GM18868 (cell line): ENCODE results near the gene SAC3D1.
"Not testable (repeated sequence)": the region's sequence is repeated elsewhere in the genome, so short reads cannot be mapped to it uniquely, and the experiment has no call there.

ENCODE experiments used
- ATAC-seq: cut with Tn5 transposase; IDR thresholded peaks from one replicate; pipeline ENCODE4 v1.9.1; 2021; ENCODE audit warnings: mild to moderate bottlenecking, moderate library complexity; ENCODE audit not compliant: unreplicated experiment

Gene SAC3D1

DNA sequence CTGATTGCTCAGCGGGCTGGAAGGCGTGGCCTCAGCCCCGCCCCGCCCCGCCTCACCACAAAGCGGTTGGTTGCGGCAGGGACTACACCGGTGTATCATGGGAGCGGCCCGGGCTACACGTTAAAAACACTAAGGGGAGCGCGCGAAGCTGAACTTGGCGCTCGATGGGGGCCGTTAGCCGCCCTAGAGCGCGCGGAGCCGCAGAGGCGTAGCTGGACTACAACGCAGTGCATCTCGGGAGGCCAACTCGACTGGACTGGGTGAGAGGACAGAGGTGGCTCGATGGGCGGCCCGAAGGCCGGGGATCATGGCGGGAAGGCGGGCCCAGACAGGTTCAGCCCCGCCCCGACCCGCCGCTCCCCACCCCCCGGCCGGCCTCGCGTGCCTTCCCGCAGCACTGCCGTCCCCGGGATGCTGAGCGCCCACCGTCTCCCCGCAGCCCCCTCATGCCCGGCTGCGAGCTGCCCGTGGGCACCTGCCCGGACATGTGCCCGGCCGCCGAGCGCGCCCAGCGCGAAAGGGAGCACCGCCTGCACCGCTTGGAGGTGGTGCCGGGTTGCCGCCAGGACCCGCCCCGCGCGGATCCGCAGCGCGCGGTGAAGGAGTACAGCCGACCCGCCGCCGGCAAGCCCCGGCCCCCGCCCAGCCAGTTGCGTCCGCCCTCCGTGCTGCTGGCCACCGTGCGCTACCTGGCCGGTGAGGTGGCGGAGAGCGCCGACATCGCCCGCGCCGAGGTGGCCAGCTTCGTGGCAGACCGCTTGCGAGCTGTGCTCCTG, at the start of gene SAC3D1:
TSS of gene SAC3D1 (plus strand) at position 364 of the 776 bp plus-strand sequence. CDS start at position 447, 83 bp downstream.
- peak; percentile 82 for ATAC-seq

DNA sequence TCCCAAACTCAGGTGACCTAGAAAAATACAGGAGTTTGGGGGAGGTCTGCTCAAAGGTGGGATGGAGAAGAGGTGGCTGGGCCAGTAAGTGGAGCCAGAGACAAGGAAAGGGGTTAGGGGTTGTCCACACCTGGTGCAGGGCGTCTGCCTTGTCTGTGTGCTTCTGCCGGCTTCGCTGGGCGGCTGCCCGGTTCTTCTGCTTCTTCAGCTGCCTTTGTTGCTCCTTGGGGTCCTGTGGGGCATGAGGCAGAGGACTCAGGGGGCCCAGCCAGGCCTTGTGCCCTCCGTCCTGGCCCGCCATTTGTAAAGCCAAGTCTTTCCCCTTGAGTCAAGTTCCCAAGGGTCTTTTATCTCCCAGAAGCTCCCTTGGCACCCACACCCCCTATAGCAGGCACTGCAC, 46.7 kb upstream of the SAC3D1 start:
- ATAC-seq, result no peak

DNA sequence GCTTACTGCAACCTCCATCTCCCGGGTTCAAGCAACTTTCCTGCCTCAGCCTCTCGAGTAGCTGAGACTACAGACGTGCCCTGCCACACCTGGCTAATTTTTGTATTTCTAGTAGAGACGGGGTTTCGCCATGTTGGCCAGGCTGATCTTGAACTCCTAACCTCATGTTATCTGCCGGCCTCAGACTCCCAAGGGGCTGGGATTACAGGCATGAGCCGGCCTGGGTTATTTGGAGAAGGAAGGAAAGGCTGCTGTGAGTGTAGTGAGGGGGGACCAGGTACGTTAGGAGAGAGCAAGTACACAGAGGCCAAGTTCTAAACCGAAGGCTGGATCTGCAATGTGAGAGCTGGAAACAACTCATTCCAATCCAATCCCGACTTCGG, 44.7 kb upstream of the SAC3D1 start:
- no peak for ATAC-seq

DNA sequence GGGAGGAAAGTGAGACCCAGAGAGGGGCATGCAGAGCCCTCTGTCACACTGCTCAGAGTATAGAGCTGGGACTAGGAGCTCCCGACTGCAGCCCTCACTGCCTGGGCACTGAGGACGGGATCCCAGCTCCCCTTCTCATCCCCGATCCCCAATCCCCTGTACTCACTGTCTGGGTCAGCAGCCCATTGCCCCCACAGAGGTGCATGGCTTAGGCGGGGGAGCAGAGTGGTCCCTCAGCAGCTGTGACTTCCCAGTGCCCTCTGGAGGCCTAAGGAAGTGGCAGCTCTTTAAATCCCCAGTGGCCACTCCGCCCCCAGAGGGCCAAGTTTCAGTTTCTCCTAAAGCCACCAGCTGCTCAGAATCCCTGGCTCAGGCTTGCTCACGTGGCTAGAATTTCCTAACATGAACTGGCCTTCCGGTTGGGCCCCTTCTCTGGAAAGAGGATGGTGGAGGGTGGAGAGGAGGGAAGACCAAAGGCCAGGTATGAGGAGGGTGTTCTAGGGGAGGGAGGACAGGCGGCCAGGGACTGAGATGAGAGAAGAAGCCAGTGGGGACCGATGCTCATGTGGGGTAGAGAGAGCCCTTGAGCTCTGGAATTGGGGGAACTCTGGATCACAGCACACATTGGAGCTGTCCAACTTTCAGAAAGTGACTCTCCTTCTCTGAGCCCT, 44.2 kb upstream of the SAC3D1 start, which contains the start of gene BATF2:
TSS of gene BATF2 (minus strand) at position 262 of the 671 bp plus-strand sequence. CDS start at position 205, 57 bp downstream.
- no peak for ATAC-seq

DNA sequence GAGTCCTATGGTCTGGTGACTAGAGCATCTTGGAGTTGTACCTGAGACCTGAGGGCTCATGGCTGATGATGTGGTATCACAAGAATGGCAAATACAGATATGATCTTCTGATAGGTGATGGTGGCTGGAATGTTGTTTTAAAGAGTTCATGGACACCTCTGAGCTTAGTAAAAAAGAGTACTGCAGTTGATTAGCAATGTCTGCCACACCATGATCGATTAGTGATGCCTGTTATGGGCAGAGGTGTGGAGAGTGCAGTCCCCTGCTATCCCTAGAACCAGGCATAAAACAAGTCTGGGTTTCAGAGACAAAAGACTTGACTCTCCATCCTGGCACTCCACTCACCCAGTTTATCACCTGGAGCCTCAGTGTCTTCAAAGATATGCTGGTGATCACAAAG, 42.9 kb upstream of the SAC3D1 start:
- no peak for ATAC-seq

DNA sequence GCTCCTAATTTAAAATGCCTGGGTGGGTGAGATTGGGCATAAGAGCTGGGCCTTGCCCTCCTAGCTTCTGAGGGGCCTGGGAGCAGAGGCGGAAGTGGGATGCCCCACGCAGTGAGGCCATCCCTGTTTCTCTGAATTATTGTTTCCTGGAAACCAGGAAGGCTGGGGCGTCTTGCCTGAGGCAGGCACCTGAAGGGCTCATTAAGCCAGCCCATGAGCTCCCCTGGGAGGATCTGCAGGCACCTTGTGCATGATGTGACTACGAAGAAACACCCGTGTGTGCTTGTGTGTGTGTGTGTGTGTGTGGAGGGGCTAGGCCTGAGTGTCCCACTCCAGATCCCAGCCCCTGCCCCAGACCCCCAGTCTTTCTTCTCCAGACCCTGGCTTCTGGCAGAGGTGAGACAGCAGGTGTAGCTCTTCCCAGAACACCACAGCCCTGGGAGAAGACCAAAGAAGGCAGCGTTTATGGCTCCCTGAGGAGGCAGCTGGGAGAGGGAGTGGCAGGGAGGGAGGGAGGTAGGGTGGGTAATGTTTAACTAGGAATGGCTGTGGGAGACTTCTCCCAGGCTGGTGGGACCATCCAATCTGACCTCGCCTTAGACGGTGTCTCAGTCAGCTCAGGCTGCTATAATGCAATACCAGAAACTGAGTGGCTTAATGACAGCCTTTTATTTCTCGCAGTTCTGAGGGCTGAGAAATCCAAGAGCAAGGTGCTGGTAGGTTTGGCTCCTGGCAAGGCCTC, 42.1 kb upstream of the SAC3D1 start:
- ATAC-seq, result no peak

DNA sequence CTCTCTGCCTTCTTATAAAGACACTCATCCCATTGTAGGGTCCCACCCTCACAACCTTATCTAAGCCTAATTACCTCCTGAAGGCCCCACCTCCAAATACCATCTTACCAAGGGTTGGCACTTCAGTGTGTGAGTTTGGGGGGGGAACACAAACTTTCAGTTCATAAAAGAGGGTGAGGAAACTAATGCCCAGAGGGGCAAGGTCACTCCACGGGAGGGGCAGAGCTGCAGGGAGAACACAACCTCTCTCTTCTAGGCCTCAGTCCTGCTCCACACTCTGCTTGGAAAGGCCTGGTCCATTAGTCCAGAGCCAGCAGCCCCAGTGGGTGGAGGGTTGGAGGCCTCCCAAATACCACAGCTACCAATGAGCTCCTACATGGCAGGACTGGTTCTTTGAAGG, 41.5 kb upstream of the SAC3D1 start:
- no peak for ATAC-seq

DNA sequence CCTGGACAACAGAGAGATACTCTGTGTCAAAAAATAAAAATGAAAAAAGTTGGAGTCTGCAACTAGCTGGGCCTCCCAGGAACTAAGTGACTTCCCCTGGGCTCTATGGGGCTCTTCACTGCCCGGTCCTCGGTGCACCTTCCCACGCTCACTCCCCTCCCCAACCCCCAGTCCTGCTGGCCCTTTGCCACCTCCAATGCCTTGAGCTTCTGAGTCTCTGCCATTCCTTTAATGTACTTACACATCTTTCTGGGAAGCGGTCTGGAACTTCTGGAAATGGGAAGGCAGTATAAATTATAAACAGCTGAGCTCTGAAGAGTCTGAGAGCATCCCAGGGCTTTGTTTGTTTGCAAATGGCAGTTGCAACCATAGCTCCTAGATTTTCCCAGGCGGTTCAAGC, 38.3 kb upstream of the SAC3D1 start:
- no peak for ATAC-seq

DNA sequence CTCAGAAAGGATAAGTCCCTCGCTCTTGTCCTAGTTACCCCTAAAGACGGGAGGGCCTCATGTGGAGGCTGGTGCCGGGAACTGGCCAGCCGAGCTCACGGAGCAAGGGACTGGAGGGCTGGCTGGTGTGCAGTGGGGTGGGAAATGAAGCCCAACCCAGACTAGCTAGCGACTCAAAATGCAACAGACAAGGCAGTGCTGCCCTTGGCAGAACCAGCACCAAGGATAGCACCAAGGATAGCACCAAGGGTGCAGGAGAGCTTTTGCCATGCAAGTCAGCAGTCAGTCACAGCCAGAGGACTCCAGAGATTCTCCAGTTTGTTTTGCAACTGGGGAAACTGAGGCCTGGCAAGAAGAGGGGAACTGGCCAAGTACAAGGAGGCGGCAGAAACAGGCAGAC, 37.7 kb upstream of the SAC3D1 start:
- ATAC-seq, result no peak

DNA sequence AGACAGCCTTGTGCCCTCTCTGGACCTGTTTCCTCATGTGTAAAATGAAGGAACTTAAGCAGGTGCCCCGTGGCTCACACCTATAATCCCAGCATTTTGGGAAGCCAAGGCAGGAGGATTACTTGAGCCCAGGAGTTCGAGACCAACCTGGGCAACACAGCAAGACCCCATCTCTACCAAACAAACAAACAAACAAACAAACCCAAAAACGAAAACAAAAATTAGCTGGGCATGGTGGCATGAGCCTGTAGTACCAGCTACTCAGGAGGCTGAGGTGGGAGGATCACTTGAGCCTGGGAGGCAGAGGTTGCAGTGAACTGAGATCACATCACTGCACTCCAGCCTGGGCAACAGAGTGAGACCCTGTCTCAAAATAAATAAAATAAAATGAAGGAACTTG, 37.0 kb upstream of the SAC3D1 start:
- ATAC-seq, result not testable (repeated sequence)

DNA sequence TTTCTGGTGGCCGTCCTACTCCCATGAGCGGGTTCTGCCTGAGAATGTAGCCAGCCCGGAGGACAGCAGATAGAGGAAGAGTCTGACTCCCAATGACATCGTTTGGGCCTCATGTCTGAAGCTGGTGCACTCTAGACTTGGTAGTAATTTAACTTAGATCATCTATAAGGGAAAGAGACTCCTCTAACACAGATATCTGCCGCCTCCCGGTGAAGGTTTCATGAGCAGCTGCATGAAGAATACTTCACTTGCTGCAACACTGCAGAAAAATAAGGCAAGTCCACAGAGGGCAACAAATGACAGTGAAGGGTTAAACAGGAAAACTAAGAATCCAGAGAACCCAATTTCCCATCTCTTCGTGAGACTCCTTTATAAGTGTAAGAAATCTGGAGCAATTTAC, 33.0 kb upstream of the SAC3D1 start:
- ATAC-seq, result no peak

DNA sequence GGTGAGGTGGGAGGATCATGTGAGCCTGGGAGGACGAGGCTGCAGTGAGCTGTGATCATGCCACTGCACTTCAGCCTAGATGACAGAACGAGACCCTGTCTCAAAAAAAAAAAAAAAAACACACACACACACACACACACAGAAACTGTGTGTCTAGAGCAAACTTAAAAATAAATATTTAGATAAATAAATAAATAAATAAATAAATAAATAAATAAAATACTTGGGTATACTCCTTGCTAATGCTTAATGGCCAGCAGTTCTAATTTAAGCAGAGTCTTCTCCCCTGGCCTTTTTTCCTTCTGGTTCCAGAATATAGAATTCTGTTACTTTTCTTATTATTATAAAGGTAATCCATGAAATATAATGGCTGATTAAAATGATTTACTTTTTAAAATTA, 32.1 kb upstream of the SAC3D1 start:
- no peak for ATAC-seq

DNA sequence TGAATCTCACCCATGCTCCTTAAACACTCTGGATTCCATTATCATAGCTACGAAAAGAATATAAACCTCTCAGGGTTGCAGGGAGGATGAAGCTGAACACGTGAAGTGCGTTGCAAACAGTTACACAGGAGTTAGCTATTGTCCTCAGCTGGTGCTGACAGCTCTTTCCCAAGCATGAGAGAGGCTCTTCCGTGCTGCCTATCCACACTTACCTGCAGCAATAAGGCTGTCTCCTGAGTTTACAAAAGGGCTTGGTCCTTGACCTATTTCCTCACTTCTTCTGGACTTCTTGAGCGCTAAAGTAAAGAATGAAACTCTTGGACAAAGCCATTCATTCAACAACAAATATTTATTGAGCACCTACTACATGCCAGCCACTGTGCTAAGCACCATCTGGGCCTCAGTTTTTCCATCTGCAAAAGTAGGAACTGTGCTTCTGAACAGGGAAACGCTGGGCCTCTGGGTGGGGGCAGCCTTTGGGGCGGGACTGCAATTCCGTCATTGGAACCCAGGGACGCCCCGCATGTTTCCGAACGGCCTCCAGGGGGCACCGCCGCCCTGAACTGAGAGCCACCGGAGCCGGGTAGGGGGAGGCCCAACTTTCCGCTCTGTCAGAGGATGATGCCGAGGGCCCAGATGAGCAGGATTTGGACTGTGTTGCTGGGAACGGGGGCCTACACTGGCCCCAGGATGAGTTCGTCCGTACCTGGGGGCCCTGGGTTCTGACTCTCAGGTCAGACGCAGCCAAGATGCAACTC, 27.7 kb upstream of the SAC3D1 start:
- peak; percentile 76 for ATAC-seq

DNA sequence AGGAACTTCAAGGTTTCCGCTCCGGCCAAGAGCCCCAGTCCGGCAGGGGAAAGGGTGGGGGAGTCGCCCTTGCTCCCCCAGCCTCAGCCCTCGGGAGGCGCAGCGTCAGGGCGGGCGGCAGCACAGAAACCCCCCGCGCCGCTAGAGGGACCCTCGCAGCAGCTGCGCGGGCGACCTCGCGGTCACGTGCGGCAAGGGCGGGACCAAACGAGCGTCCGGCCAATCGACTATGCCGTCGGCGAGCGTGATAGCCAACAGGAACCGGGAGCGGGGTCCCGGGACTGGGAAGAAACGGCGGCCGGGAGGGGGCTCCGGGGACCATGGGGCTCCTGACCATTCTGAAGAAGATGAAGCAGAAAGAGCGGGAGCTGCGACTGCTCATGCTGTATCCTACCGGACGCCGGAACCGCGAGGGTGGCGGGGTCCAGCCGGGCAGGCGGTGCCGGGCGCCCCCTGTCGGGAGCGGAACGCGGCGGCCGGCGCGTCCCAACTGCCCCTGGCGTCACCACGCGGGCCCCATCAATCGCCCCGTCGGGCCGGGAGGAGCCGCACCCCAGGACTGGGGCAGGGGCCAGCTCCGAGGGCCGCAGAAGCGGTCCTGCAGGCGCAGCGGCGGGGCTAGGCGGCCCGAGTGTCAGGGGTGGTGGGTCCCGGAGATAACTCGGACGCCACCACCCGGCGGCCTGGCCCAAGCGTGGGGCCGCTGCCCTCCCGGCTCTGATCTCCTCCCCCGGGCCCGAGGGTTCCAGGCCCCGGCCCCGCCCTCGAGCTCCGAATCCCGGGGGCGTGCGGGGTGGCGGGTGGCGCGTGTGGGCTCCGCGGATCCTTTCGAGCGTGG, 26.9 kb upstream of the SAC3D1 start, which contains the start of gene ARL2:
TSS of gene ARL2 (plus strand) at position 273 of the 838 bp plus-strand sequence. CDS start at position 321, 48 bp downstream.
- peak; percentile 69 for ATAC-seq

DNA sequence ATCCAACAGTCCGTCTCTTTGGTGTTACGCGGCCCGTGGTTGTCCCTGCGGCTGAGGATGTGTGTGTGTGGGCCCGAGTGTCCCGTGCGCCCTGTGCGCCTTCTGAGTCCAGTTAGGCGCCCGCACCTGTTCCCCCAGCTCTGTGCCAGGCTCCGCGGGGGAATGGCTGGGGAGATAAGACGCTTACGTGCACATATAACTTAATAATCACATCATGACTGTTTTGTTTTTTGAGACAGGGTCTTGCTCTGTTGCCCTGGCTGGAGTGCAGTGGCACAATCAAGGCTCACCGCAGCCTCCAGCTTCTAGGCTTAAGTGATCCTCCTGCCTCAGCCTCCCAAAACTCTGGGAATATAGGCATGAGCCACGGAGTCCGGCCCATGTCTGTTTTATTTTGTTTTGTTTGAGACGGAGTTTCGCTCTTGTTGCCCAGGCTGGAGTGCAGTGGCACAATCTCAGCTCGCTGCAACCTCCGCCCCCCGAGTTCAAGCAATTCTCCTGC, 26.2 kb upstream of the SAC3D1 start:
- ATAC-seq, result no peak

DNA sequence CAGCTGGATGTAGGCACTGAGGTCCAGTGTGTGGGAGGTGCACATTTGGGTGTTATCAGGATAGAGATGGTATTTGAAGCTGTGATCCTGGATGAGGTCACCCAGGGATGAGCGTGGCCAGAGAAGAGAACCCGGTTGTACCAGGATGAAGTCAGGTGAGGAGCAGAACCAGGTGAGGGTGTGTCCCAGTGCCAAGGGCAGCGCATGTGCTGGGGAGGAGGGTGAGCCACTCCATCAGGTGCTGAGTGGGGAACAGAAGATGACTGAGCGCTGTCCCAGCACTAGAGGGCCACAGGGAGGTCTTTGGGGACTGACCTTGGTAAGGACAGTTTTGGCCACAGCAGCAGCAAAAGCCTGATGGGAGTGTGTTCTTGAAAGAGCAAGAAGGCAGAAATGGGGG, 24.3 kb upstream of the SAC3D1 start:
- no peak for ATAC-seq

DNA sequence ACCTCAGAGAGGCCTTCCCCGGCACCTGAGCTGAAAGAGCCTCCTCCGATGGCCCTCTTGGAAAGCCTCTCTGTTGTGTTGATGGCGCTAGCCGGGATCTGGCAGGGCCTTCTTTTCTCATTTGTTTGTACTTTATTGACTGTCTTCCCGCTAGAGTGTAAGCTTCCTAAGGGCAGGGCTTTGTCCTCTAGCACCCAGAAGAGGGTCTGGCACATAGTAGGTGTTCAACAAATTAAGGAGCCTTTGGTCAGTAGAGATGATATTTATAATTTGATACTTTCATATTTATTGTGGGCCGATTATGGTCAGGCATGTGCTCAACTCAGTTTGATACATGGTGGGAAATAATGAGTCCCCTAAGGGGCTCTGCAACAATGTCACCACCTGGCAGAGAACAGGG, 23.1 kb upstream of the SAC3D1 start:
- no peak for ATAC-seq

DNA sequence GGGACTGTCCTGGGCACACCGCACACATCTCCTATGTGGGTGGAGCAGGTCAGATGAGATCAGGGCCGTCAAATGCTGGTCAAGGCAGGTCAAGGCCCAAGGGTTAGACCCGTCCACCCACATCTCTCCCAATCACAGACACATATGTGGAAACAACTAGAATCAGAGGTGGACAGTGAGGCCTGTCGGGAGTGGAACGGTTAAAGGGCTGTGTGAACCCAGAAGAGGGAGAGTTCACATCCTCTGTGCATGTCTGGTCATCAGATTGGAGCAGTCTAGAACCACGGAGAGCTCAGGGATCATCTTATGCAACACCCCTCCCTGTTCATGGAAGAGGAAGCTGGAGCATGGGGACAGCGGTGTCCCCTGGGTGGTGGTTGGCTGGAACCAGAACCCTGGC, 21.2 kb upstream of the SAC3D1 start:
- ATAC-seq, result no peak

DNA sequence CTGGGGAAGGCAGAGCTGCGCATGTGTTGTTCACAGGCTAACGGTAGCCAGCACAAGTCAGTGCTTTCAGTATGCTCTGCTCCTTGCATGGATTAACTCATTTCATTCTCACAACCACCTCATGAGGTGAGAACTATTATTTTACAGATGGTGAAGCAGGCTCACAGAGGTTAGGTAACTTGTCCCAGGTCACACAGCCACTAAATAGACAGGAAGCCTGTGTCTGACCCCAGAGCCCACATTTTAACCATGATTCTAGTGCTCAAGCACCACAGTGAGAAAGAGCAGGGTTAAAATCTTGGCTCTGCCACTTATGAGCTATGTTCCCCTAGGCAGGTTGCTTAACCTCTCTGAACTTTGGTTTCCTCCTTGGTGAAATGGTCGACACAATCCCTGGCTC, 20.0 kb upstream of the SAC3D1 start:
- ATAC-seq, result no peak

DNA sequence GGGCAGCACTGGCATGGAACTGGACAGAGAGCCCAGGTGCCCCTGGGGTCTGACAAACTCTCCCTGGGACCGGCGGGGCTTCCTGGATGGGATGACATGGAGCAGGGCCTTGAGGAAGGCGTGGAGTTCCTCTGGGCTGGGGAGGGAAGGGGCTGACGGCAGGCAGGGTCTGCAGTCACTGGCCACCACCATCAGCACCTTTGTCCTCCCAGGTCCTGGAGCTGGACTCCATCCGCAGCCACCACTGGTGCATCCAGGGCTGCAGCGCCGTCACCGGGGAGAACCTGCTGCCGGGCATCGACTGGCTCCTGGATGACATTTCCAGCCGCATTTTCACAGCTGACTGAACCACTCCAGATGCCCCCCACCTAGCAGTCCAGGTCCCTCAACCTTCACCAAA, 19.5 kb upstream of the SAC3D1 start:
- no peak for ATAC-seq
